ENCODE results near the gene PARD3B. TPM values are rescaled to one million over a fixed set of nuclear protein-coding genes. Genes with fewer than 3 reads are reported as not detected.
A peak's percentile ranks its signal among the peaks of the same experiment; 100 is the strongest.
"Not testable (repeated sequence)": the region's sequence is repeated elsewhere in the genome, so short reads cannot be mapped to it uniquely, and the experiment has no call there.

PARD3B gene
- total and polyA plus RNA-seq, 4 donors: 6.8 to 50.9 (median 22.5) TPM

GRCh38 chr2:204551512-204551863 lies 6.2 kb downstream of the PARD3B start:
- no peaks in the 10 kb centered on the region for H3K4me1 ChIP-seq (ENCODE audit: control insufficient read depth in 1 of 2, insufficient read depth in 2 of 2, low read length in 2 of 2)
- H3K9me3 ChIP-seq (ENCODE audit: control insufficient read depth, low read length): no peaks in the 10 kb centered on the region
- H3K36me3 ChIP-seq (ENCODE audit: control insufficient read depth in 1 of 2, insufficient read depth in 2 of 2, low read length in 1 of 2): no peaks in the 10 kb centered on the region
- no peak overlapping the region for H3K4me3 ChIP-seq (ENCODE audit: low read length in 2 of 2)
- H3K27me3 ChIP-seq (ENCODE audit: control insufficient read depth in 1 of 2, insufficient read depth in 2 of 2, low read length in 1 of 2): no peaks in the 10 kb centered on the region
- peak overlapping the region in 1 of 2 donors; percentile 76 for H3K27ac ChIP-seq (ENCODE audit: low read depth in 1 of 2, low read length in 2 of 2)
- WGBS, 2 donors: 82 to 89% methylated on average over 3 of the region's 3 CpGs
- DNase-seq: no peak
- ATAC-seq (ENCODE audit: low FRiP score): peak; percentile 16
- intact Hi-C loops (cut with DNase I): no loop called here

GRCh38 chr2:204557604-204558003 lies 12.3 kb downstream of the PARD3B start:
- H3K4me1 ChIP-seq (ENCODE audit: control insufficient read depth in 1 of 2, insufficient read depth in 2 of 2, low read length in 2 of 2): no peaks in the 10 kb centered on the region
- ATAC-seq (ENCODE audit: low FRiP score) (no peak), DNase-seq (no peak)
- no peak overlapping the region for H3K4me3 ChIP-seq (ENCODE audit: low read length in 2 of 2)
- no peaks in the 10 kb centered on the region for H3K9me3 ChIP-seq (ENCODE audit: control insufficient read depth, low read length)
- no peak overlapping the region for H3K27ac ChIP-seq (ENCODE audit: low read depth in 1 of 2, low read length in 2 of 2)
- no peaks in the 10 kb centered on the region for H3K36me3 ChIP-seq (ENCODE audit: control insufficient read depth in 1 of 2, insufficient read depth in 2 of 2, low read length in 1 of 2)
- no peaks in the 10 kb centered on the region for H3K27me3 ChIP-seq (ENCODE audit: control insufficient read depth in 1 of 2, insufficient read depth in 2 of 2, low read length in 1 of 2)
- 87 to 90% methylated on average over 1 of the region's 1 CpG for WGBS, 2 donors
- intact Hi-C loops (cut with DNase I): no loop called here

DNA sequence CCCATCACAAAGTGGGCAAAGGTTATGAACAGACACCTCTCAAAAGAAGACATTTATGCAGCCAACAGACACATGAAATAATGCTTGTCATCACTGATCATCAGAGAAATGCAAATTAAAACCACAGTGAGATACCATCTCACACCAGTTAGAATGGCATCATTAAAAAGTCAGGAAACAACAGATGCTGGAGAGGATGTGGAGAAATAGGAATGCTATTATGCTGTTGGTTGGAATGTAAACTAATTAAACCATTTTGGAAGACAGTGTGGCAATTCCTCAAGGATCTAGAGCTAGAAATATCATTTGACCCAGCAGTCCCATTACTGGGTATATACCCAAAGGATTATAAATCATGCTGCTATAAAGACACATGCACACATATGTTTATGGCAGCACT lies 14.1 kb downstream of the PARD3B start:
- intact Hi-C loops (cut with DNase I); H3K27me3 ChIP-seq (ENCODE audit: control insufficient read depth in 1 of 2, insufficient read depth in 2 of 2, low read length in 1 of 2); DNase-seq; H3K4me3 ChIP-seq (ENCODE audit: low read length in 2 of 2); H3K27ac ChIP-seq (ENCODE audit: low read depth in 1 of 2, low read length in 2 of 2); H3K4me1 ChIP-seq (ENCODE audit: control insufficient read depth in 1 of 2, insufficient read depth in 2 of 2, low read length in 2 of 2); ATAC-seq (ENCODE audit: low FRiP score); H3K9me3 ChIP-seq (ENCODE audit: control insufficient read depth, low read length); H3K36me3 ChIP-seq (ENCODE audit: control insufficient read depth in 1 of 2, insufficient read depth in 2 of 2, low read length in 1 of 2): not testable (repeated sequence)

DNA sequence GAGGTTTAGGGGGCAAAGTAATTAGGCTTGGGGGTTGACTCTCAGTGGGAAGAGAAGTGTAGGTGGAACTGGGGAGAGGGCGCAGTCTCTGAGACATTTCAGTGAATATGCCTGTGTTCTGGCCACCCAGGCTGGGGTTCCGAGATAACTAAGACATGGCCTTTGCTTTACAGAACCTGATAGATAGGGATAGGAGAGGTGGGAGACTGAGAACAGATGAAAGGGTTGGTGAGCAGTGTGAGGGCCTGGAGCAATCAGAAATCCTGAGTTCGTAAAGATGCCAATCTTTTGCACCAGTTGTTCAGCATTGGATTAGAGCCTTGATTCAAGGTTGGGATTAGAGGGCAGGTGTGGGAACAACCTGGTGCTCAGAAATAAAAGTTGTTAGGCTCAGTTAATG lies 15.6 kb downstream of the PARD3B start:
- intact Hi-C loops (cut with DNase I): no loop called here

DNA sequence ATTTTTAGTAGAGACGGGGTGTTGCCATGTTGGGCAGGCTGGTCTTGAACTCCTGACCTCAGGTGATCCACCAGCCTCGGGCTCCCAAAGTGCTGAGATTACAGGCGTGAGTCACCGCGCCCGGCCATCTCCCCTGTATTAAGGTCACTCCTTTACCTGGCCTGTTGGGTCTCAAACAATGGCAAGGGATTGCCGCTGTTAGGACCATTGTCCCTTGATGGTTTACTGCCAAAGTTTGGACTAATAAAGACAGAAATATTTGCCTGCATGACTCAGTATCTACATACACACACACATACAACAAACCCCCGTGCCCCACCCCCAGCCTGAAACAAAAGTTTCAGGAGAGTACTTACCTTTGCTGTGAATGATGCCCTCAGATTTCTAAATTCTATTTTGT lies 16.5 kb downstream of the PARD3B start:
- 93 to 95% methylated on average over 8 of the region's 8 CpGs for WGBS, 2 donors
- no peaks in the 10 kb centered on the region for H3K9me3 ChIP-seq (ENCODE audit: control insufficient read depth, low read length)
- no peaks in the 10 kb centered on the region for H3K27me3 ChIP-seq (ENCODE audit: control insufficient read depth in 1 of 2, insufficient read depth in 2 of 2, low read length in 1 of 2)
- DNase-seq: no peak
- no peak for ATAC-seq (ENCODE audit: low FRiP score)
- H3K4me3 ChIP-seq (ENCODE audit: low read length in 2 of 2): no peak overlapping the region
- no peak overlapping the region for H3K27ac ChIP-seq (ENCODE audit: low read depth in 1 of 2, low read length in 2 of 2)
- intact Hi-C loops (cut with DNase I): no loop called here
- peaks cover 0 to 2% of the 10 kb centered on the region in 2 donors for H3K4me1 ChIP-seq (ENCODE audit: control insufficient read depth in 1 of 2, insufficient read depth in 2 of 2, low read length in 2 of 2)
- H3K36me3 ChIP-seq (ENCODE audit: control insufficient read depth in 1 of 2, insufficient read depth in 2 of 2, low read length in 1 of 2): no peaks in the 10 kb centered on the region

More for the DNA sequence above, 15.6 kb downstream of the PARD3B start:
- Histone ChIP-seq H3K4me3 (ENCODE audit: low read length in 2 of 2) (no peak overlapping the region), H3K27ac (ENCODE audit: low read depth in 1 of 2, low read length in 2 of 2) (no peak overlapping the region), H3K4me1 (ENCODE audit: control insufficient read depth in 1 of 2, insufficient read depth in 2 of 2, low read length in 2 of 2) (peaks cover 0 to 2% of the 10 kb centered on the region in 2 donors), H3K9me3 (ENCODE audit: control insufficient read depth, low read length) (no peaks in the 10 kb centered on the region), H3K27me3 (ENCODE audit: control insufficient read depth in 1 of 2, insufficient read depth in 2 of 2, low read length in 1 of 2) (no peaks in the 10 kb centered on the region), H3K36me3 (ENCODE audit: control insufficient read depth in 1 of 2, insufficient read depth in 2 of 2, low read length in 1 of 2) (no peaks in the 10 kb centered on the region)
- 95 to 100% methylated on average over 3 of the region's 3 CpGs for WGBS, 2 donors
- ATAC-seq (ENCODE audit: low FRiP score) (no peak), DNase-seq (no peak)

DNA sequence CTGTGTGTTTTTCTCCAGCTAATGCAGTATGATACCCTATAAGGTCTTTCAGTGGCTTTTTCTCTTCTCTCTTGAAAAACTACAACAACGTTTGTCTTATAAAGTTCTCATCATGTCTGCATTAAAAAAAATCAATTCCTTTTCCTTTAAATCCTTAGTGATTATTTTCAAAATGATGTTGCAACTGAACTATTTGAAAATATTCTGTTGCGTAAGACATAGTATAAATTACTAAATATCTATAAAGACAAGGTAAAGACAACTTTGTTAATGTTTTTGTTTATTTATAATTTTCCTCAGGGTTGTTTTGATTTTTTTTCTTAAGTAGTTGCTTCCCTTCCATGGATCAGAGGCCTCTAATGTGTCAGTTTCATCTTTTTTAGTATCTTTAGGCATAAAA lies 21.2 kb downstream of the PARD3B start:
- intact Hi-C loops (cut with DNase I): no loop called here
- Histone ChIP-seq H3K27me3 (ENCODE audit: control insufficient read depth in 1 of 2, insufficient read depth in 2 of 2, low read length in 1 of 2) (no peaks in the 10 kb centered on the region), H3K27ac (ENCODE audit: low read depth in 1 of 2, low read length in 2 of 2) (no peak overlapping the region), H3K4me3 (ENCODE audit: low read length in 2 of 2) (no peak overlapping the region), H3K4me1 (ENCODE audit: control insufficient read depth in 1 of 2, insufficient read depth in 2 of 2, low read length in 2 of 2) (peaks cover 0 to 4% of the 10 kb centered on the region in 2 donors), H3K36me3 (ENCODE audit: control insufficient read depth in 1 of 2, insufficient read depth in 2 of 2, low read length in 1 of 2) (no peaks in the 10 kb centered on the region), H3K9me3 (ENCODE audit: control insufficient read depth, low read length) (no peaks in the 10 kb centered on the region)
- 60 to 71% methylated on average over 2 of the region's 2 CpGs for WGBS, 2 donors
- DNase-seq (no peak), ATAC-seq (ENCODE audit: low FRiP score) (no peak)

- Histone ChIP-seq H3K4me1 (ENCODE audit: control insufficient read depth in 1 of 2, insufficient read depth in 2 of 2, low read length in 2 of 2) (peaks cover 2 to 5% of the 10 kb centered on the region in 2 donors), H3K27me3 (ENCODE audit: control insufficient read depth in 1 of 2, insufficient read depth in 2 of 2, low read length in 1 of 2) (no peaks in the 10 kb centered on the region), H3K27ac (ENCODE audit: low read depth in 1 of 2, low read length in 2 of 2) (no peak overlapping the region), H3K9me3 (ENCODE audit: control insufficient read depth, low read length) (no peaks in the 10 kb centered on the region), H3K4me3 (ENCODE audit: low read length in 2 of 2) (no peak overlapping the region), H3K36me3 (ENCODE audit: control insufficient read depth in 1 of 2, insufficient read depth in 2 of 2, low read length in 1 of 2) (no peaks in the 10 kb centered on the region)
- DNase-seq: no peak
- ATAC-seq (ENCODE audit: low FRiP score): no peak
- intact Hi-C loops (cut with DNase I): no loop called here
- WGBS, 2 donors: 90 to 100% methylated on average over 1 of the region's 1 CpG
Observed at GRCh38 chr2:204570421-204570820, 25.1 kb downstream of the PARD3B start.

- Histone ChIP-seq H3K27me3 (ENCODE audit: control insufficient read depth in 1 of 2, insufficient read depth in 2 of 2, low read length in 1 of 2) (no peaks in the 10 kb centered on the region), H3K36me3 (ENCODE audit: control insufficient read depth in 1 of 2, insufficient read depth in 2 of 2, low read length in 1 of 2) (no peaks in the 10 kb centered on the region), H3K9me3 (ENCODE audit: control insufficient read depth, low read length) (no peaks in the 10 kb centered on the region), H3K4me3 (ENCODE audit: low read length in 2 of 2) (no peak overlapping the region), H3K27ac (ENCODE audit: low read depth in 1 of 2, low read length in 2 of 2) (no peak overlapping the region), H3K4me1 (ENCODE audit: control insufficient read depth in 1 of 2, insufficient read depth in 2 of 2, low read length in 2 of 2) (peaks cover 2 to 5% of the 10 kb centered on the region in 2 donors)
- 84 to 88% methylated on average over 2 of the region's 2 CpGs for WGBS, 2 donors
- intact Hi-C loops (cut with DNase I): no loop called here
- ATAC-seq (ENCODE audit: low FRiP score) (no peak), DNase-seq (no peak)
Observed at GRCh38 chr2:204571041-204571440, 25.8 kb downstream of the PARD3B start.

DNA sequence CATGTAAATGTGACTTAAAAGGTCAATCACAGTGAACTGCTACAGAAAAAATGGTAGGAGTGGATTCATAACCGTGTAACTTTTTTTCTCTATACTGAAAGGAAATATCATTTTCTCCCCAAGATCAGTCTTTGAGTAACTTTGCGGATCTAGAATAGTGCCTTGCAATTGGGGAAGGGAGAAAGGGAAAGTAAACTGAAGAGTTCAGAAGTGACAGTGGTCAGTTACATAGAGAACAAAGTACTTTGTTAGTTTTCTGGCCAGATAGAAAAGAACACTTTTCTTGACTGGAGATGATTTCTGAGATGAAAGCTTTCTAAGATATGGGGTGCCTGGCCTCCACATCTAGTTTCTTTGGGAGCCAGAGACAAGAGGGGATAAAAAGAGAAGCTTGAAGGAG lies 26.6 kb downstream of the PARD3B start:
- H3K27ac ChIP-seq (ENCODE audit: low read depth in 1 of 2, low read length in 2 of 2): no peak overlapping the region
- no peaks in the 10 kb centered on the region for H3K9me3 ChIP-seq (ENCODE audit: control insufficient read depth, low read length)
- H3K4me3 ChIP-seq (ENCODE audit: low read length in 2 of 2): no peak overlapping the region
- intact Hi-C loops (cut with DNase I): no loop called here
- ATAC-seq (ENCODE audit: low FRiP score) (no peak), DNase-seq (no peak)
- 90 to 97% methylated on average over 2 of the region's 2 CpGs for WGBS, 2 donors
- peaks cover 2 to 5% of the 10 kb centered on the region in 2 donors for H3K4me1 ChIP-seq (ENCODE audit: control insufficient read depth in 1 of 2, insufficient read depth in 2 of 2, low read length in 2 of 2)
- H3K27me3 ChIP-seq (ENCODE audit: control insufficient read depth in 1 of 2, insufficient read depth in 2 of 2, low read length in 1 of 2): no peaks in the 10 kb centered on the region
- H3K36me3 ChIP-seq (ENCODE audit: control insufficient read depth in 1 of 2, insufficient read depth in 2 of 2, low read length in 1 of 2): no peaks in the 10 kb centered on the region

Data from aorta (tissue), 5 donors.